ENCODE results near the gene SPDYC. TPM values are rescaled to one million over a fixed set of nuclear protein-coding genes. Genes with fewer than 3 reads are reported as not detected.

SPDYC gene
- total RNA-seq, 3 donors from 2014 or later, result not detected

DNA sequence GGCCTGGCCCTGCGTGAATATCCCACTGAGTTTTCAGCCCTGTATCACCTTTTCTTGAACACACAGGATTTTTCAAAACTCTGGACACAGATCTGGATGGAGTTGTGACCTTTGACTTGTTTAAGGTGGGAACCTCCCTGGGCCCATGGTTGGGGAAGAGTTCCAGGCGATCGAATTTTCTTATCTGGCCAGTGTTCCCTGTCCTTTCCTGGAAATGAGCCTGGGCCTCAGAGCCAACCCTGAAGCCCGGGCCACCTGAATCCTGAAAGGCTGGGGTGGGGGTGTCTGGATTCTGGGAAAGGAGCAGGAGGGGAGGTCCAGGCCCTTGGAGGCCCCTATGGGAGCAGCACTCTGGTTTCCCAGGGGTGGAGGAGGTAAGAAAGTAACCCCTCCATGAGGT, 40.7 kb downstream of the SPDYC start:
- Histone ChIP-seq H3K9me3 (no peaks in the 10 kb centered on the region), H3K4me1 (ENCODE audit: low read depth) (peaks cover 12% of the 10 kb centered on the region), H3K36me3 (ENCODE audit: low read depth) (peaks cover 8% of the 10 kb centered on the region), H3K4me3 (no peak overlapping the region)
- intact Hi-C loops (cut with DNase I, micrococcal nuclease), result no loop called here
- ATAC-seq (no peak), DNase-seq (no peak)
- TF ChIP-seq CTCF (IDR thresholded peaks at IDR 0.05), result no peak

DNA sequence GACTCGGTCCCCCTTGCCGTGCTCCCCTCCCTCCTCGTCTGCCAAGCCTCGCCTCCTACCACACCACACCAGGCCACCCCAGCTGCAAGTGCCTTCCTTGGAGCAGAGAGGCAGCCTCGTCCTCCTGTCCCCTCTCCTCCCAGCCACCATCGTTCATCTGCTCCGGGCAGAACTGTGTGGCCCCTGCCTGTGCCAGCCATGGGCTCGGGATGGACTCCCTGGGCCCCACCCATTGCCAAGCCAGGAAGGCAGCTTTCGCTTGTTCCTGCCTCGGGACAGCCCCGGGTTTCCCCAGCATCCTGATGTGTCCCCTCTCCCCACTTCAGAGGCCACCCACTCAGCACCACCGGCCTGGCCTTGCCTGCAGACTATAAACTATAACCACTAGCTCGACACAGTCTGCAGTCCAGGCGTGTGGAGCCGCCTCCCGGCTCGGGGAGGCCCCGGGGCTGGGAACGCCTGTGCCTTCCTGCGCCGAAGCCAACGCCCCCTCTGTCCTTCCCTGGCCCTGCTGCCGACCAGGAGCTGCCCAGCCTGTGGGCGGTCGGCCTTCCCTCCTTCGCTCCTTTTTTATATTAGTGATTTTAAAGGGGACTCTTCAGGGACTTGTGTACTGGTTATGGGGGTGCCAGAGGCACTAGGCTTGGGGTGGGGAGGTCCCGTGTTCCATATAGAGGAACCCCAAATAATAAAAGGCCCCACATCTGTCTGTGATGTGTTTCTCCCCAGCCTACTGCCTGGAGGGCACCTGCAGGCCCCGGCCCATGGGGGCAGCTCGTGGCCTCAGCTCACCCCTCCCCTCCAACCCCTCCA, 41.5 kb downstream of the SPDYC start:
- H3K4me3 ChIP-seq, result no peak overlapping the region
- no peak for DNase-seq
- intact Hi-C loops (cut with DNase I, micrococcal nuclease), result no loop called here
- TF ChIP-seq CTCF (IDR thresholded peaks at IDR 0.05), result no peak
- no peaks in the 10 kb centered on the region for H3K9me3 ChIP-seq
- H3K36me3 ChIP-seq (ENCODE audit: low read depth), result peaks cover 8% of the 10 kb centered on the region
- no peak for ATAC-seq
- peaks cover 12% of the 10 kb centered on the region for H3K4me1 ChIP-seq (ENCODE audit: low read depth)

DNA sequence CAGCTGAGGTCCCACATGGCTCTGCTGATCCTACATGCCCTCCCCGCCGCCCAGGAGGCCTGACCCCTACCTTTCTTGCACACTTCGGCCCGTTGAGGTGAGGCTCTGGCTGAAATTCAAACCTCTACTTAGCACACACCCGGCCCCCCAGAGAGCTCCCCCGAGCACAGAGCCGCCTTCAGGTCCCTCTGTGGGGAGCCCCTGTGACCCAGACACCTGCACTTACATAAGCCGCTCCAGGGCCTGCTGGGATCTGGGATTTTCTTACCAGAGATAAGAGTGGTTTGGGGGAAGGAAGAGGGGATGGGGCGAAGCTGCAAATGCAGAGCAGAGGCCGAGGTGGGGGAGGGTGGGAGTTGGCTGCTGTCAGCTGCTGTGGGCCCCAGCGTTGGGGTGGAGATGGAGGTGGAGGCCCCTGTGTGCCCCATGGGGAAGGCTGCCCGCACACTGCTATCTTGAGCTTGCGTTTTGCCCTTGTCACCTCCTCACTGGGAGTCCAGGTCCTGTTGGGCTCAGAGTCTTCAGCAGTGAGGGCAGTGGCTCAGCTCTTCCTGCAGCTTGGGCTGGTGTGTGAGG, 42.3 kb downstream of the SPDYC start:
- H3K36me3 ChIP-seq (ENCODE audit: low read depth), result peaks cover 8% of the 10 kb centered on the region
- no peak for DNase-seq
- no peak overlapping the region for H3K4me3 ChIP-seq
- no peaks in the 10 kb centered on the region for H3K9me3 ChIP-seq
- no peak for TF ChIP-seq CTCF (IDR thresholded peaks at IDR 0.05)
- ATAC-seq, result no peak
- intact Hi-C loops (cut with DNase I, micrococcal nuclease), result no loop called here
- H3K4me1 ChIP-seq (ENCODE audit: low read depth), result peaks cover 12% of the 10 kb centered on the region

DNA sequence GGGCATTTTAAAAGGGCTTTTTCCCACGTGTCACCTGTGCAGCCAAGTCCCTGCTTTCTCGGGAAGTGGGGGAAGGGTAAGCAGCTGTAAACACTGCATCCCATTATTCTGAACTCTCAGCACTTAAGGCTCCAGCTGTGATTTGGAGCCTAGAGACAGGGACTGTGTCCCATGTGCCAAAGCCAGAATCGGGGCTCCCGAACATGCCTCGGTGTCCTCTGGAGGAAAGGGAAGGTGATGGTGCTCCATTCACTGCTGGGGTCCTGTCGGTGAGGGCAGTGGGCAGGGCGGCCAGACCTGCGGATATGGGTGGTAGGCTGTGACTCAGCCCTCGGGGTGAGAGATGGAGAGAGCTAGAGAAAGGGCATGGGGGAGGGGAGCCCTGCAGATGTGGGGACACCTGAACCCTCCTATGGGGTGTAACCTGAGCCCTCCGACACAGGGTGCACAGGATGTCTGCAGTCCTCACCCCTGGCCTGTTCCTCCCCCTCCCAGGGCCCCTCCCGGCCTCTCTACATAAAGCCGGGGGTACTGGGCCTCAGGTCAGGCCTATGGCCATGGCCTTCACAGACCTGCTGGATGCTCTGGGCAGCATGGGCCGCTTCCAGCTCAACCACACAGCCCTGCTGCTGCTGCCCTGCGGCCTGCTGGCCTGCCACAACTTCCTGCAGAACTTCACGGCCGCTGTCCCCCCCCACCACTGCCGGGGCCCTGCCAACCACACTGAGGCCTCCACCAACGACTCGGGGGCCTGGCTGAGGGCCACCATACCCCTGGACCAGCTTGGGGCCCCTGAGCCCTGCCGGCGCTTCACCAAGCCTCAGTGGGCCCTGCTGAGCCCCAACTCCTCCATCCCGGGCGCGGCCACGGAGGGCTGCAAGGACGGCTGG, 43.5 kb downstream of the SPDYC start:
- DNase-seq, result no peak
- peak; percentile 7 for ATAC-seq
- peaks cover 8% of the 10 kb centered on the region for H3K36me3 ChIP-seq (ENCODE audit: low read depth)
- intact Hi-C loops (cut with DNase I, micrococcal nuclease), result no loop called here
- peaks cover 5% of the 10 kb centered on the region for H3K4me1 ChIP-seq (ENCODE audit: low read depth)
- TF ChIP-seq CTCF (IDR thresholded peaks at IDR 0.05), result no peak
- no peaks in the 10 kb centered on the region for H3K9me3 ChIP-seq
- no peak overlapping the region for H3K4me3 ChIP-seq

DNA sequence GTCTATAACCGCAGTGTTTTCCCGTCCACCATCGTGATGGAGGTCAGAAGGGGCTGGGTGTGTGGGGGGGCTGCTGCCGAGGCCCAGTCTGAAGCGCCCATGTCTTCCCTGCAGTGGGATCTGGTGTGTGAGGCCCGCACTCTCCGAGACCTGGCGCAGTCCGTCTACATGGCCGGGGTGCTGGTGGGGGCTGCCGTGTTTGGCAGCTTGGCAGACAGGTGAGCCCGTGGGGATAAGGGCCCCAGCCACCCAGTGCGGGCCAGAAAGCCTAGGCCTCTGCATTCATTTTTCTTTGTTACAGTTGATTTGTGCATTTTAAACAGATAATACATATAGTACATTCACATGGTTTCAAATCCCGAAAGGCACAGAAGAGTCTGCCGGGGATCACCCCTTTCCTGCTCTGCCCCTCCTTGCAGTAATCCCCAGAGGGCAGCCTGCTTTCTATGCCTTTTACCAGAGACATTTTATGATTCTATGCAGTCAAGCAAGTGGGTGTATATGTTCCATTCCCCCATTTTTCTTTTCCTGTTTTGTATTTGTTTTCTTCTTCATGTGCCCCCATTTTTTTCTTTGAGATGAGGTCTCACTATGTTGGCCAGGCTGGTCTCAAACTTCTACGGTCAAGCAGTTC, 44.3 kb downstream of the SPDYC start:
- no peak overlapping the region for H3K4me3 ChIP-seq
- peaks cover 8% of the 10 kb centered on the region for H3K36me3 ChIP-seq (ENCODE audit: low read depth)
- intact Hi-C loops (cut with DNase I, micrococcal nuclease), result no loop called here
- DNase-seq, result no peak
- ATAC-seq, result no peak
- H3K9me3 ChIP-seq, result no peaks in the 10 kb centered on the region
- no peaks in the 10 kb centered on the region for H3K4me1 ChIP-seq (ENCODE audit: low read depth)
- TF ChIP-seq CTCF (IDR thresholded peaks at IDR 0.05), result no peak
